Parathyroid adenoma (tissue), 2 donors: ENCODE measurements around the gene SPTBN1.

Experiments used
- H2AFZ ChIP-seq: fragments of 300-600 bp; sonication (generic); one replicate; pipeline ENCODE4 v1.7.0; 2017; ENCODE audit warnings: antibody characterized with exemption, mild to moderate bottlenecking
- H3K27ac ChIP-seq: fragments of 300-600 bp; sonication (generic); one replicate; pipeline ENCODE4 v1.7.0; 2017
- H3K27me3 ChIP-seq: fragments of 300-600 bp; sonication (generic); one replicate; pipeline ENCODE4 v1.7.0; 2017; ENCODE audit warnings: low read length; ENCODE audit not compliant: control insufficient read depth, insufficient read depth
- H3K36me3 ChIP-seq: fragments of 300-600 bp; sonication (generic); one replicate; pipeline ENCODE4 v1.7.0; 2017; ENCODE audit warnings: low read length; ENCODE audit not compliant: control insufficient read depth, insufficient read depth
- H3K4me1 ChIP-seq: fragments of 300-600 bp; sonication (generic); one replicate; pipeline ENCODE4 v1.7.0; 2017; ENCODE audit warnings: control low read depth
- H3K4me2 ChIP-seq: fragments of 300-600 bp; sonication (generic); one replicate; pipeline ENCODE4 v1.7.0; 2017; ENCODE audit warnings: low read length
- H3K4me3 ChIP-seq: fragments of 300-600 bp; sonication (generic); one replicate; pipeline ENCODE4 v1.7.0; 2017; ENCODE audit warnings: low read depth, low read length
- H3K79me2 ChIP-seq: fragments of 300-600 bp; sonication (generic); one replicate; pipeline ENCODE4 v1.7.0; 2017; ENCODE audit warnings: control low read depth
- H3K9ac ChIP-seq: fragments of 300-600 bp; sonication (generic); one replicate; pipeline ENCODE4 v1.7.0; 2017; ENCODE audit warnings: mild to moderate bottlenecking
- H3K9me3 ChIP-seq: fragments of 300-600 bp; sonication (generic); one replicate; pipeline ENCODE4 v1.7.0; 2017; ENCODE audit warnings: low read length; ENCODE audit not compliant: control insufficient read depth
- TF ChIP-seq, protein P1 (sequence below): fragments of 300-600 bp; sonication (generic); IDR thresholded peaks from one replicate; pipeline ENCODE4 v1.7.0; 2017; ENCODE audit warnings: antibody characterized with exemption, mild to moderate bottlenecking
- donor health status: primary hyperparathyroidism.

Gene SPTBN1

GRCh38 chr2:54642677-54643430, 186.7 kb downstream of the SPTBN1 start:
- TF ChIP-seq, protein P1, sequence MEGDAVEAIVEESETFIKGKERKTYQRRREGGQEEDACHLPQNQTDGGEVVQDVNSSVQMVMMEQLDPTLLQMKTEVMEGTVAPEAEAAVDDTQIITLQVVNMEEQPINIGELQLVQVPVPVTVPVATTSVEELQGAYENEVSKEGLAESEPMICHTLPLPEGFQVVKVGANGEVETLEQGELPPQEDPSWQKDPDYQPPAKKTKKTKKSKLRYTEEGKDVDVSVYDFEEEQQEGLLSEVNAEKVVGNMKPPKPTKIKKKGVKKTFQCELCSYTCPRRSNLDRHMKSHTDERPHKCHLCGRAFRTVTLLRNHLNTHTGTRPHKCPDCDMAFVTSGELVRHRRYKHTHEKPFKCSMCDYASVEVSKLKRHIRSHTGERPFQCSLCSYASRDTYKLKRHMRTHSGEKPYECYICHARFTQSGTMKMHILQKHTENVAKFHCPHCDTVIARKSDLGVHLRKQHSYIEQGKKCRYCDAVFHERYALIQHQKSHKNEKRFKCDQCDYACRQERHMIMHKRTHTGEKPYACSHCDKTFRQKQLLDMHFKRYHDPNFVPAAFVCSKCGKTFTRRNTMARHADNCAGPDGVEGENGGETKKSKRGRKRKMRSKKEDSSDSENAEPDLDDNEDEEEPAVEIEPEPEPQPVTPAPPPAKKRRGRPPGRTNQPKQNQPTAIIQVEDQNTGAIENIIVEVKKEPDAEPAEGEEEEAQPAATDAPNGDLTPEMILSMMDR = no peak
- Histone ChIP-seq H3K4me1 (peaks cover 20% of the 10 kb centered on the region), H2AFZ (no peak overlapping the region), H3K27ac (peak overlapping the region; percentile 48), H3K9me3 (no peaks in the 10 kb centered on the region), H3K9ac (no peak overlapping the region), H3K27me3 (no peaks in the 10 kb centered on the region), H3K4me2 (no peak overlapping the region), H3K36me3 (no peaks in the 10 kb centered on the region), H3K79me2 (peaks cover 21% of the 10 kb centered on the region), H3K4me3 (no peak overlapping the region)

DNA sequence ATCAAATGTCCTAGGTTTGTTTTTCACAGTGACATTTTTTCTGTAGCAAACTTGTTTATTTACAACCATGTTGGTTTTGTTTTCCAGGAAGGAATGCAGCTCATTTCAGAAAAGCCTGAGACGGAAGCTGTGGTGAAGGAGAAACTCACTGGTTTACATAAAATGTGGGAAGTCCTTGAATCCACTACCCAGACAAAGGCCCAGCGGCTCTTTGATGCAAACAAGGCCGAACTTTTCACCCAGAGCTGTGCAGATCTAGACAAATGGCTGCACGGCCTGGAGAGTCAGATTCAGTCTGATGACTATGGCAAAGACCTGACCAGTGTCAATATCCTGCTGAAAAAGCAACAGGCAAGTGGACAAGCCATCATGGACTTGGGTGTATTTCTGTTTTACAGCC, 188.1 kb downstream of the SPTBN1 start:
- Histone ChIP-seq H3K79me2 (peaks cover 12% of the 10 kb centered on the region), H3K4me3 (no peak overlapping the region), H3K4me2 (no peak overlapping the region), H2AFZ (no peak overlapping the region), H3K9me3 (no peaks in the 10 kb centered on the region), H3K9ac (no peak overlapping the region), H3K27me3 (no peaks in the 10 kb centered on the region), H3K36me3 (no peaks in the 10 kb centered on the region), H3K27ac (no peak overlapping the region), H3K4me1 (peaks cover 20% of the 10 kb centered on the region)
- TF ChIP-seq, protein P1 = no peak

GRCh38 chr2:54646170-54646927, 190.2 kb downstream of the SPTBN1 start:
- no peaks in the 10 kb centered on the region for H3K36me3 ChIP-seq
- peaks cover 10% of the 10 kb centered on the region for H3K79me2 ChIP-seq
- H3K9ac ChIP-seq = no peak overlapping the region
- TF ChIP-seq, protein P1 = no peak
- H3K4me1 ChIP-seq = peaks cover 11% of the 10 kb centered on the region
- no peak overlapping the region for H3K27ac ChIP-seq
- no peak overlapping the region for H3K4me3 ChIP-seq
- no peak overlapping the region for H2AFZ ChIP-seq
- no peaks in the 10 kb centered on the region for H3K27me3 ChIP-seq
- H3K9me3 ChIP-seq = no peaks in the 10 kb centered on the region
- H3K4me2 ChIP-seq = no peak overlapping the region

DNA sequence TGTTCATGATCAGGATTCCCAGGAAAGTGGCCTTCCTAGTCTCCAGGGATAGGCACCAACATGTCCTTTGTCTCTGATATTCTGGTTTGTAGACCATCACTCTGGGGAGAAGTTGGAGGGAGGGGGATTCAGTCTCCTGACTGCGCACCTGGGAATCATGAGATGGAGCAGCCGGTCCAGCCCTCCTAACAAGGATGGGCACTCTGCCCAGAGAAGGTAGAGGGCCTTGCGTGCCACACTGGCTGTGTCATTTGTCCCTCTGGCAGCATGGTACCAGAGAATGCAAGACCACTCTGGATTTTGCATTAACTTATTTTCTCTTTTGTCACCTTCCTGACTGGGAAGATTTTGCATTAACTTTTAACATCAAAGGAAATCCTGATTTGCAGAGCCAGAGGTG, 192.1 kb downstream of the SPTBN1 start:
- no peak overlapping the region for H3K4me2 ChIP-seq
- H3K4me1 ChIP-seq = no peaks in the 10 kb centered on the region
- no peak overlapping the region for H3K4me3 ChIP-seq
- H3K27ac ChIP-seq = no peak overlapping the region
- no peaks in the 10 kb centered on the region for H3K36me3 ChIP-seq
- TF ChIP-seq, protein P1 = no peak
- H3K79me2 ChIP-seq = peaks cover 13% of the 10 kb centered on the region
- H3K9me3 ChIP-seq = no peaks in the 10 kb centered on the region
- H2AFZ ChIP-seq = no peak overlapping the region
- no peak overlapping the region for H3K9ac ChIP-seq
- H3K27me3 ChIP-seq = no peaks in the 10 kb centered on the region
